Upper lobe of left lung (tissue), 6 donors: ENCODE data around the gene ANKMY1. TPM values are rescaled to one million over a fixed set of nuclear protein-coding genes. Genes with fewer than 3 reads are reported as not detected.
A peak's percentile ranks its signal among the peaks of the same experiment; 100 is the strongest.

Experiments
- ATAC-seq, 2 donors: fragments of 200-7000 bp; cut with Tn5 transposase; one replicate each; pipeline ENCODE4 v1.9.1; 2022; ENCODE audit warnings: mild to moderate bottlenecking in 2 of 2, moderate library complexity in 2 of 2; ENCODE audit not compliant: low FRiP score in 2 of 2
- DNase-seq, 2 donors: peaks; one replicate each; pipeline ENCODE4 v3.0.0-alpha.2; 2019 to 2020
- H3K27ac ChIP-seq, 4 donors: fragments of 200-600 bp; sonication (generic); one replicate each; pipeline ENCODE4 v1.5.1; 2016 to 2019
- H3K27me3 ChIP-seq, 4 donors: fragments of 200-600 bp; sonication (generic); one replicate each; pipeline ENCODE4 v1.5.1; 2017 to 2019
- H3K36me3 ChIP-seq, 4 donors: fragments of 200-600 bp; sonication (generic); one replicate each; pipeline ENCODE4 v1.5.1; 2016 to 2019
- H3K4me1 ChIP-seq, 4 donors: fragments of 200-600 bp; sonication (generic); one replicate each; pipeline ENCODE4 v1.5.1; 2018 to 2019
- H3K4me3 ChIP-seq, 4 donors: fragments of 200-600 bp; sonication (generic); one replicate each; pipeline ENCODE4 v1.5.1; 2017 to 2019; ENCODE audit warnings: mild to moderate bottlenecking in 2 of 4, moderate library complexity in 1 of 4
- H3K9me3 ChIP-seq, 4 donors: fragments of 200-600 bp; sonication (generic); one replicate each; pipeline ENCODE4 v1.5.1; 2018 to 2019
- CTCF ChIP-seq, 6 experiments: fragments of 450-650 bp in 4 of 6; fragments of 200-600 bp in 2 of 6; sonication (generic) in 2 of 6; IDR thresholded peaks; one replicate each; pipeline ENCODE4 v1.5.1; 2016 to 2019; ENCODE audit warnings: antibody characterized with exemption in 6 of 6
- EP300 ChIP-seq, 4 donors: sonication (generic); formaldehyde crosslinking; IDR thresholded peaks; one replicate each; pipeline ENCODE4 v1.5.1; 2017; ENCODE audit warnings: antibody characterized with exemption in 4 of 4, control low read depth in 2 of 4
- POLR2A ChIP-seq, 4 donors: fragments of 450-650 bp; IDR thresholded peaks; one replicate each; pipeline ENCODE4 v1.5.1; 2016 to 2017; ENCODE audit warnings: antibody characterized with exemption in 4 of 4, mild to moderate bottlenecking in 2 of 4
- POLR2AphosphoS5 ChIP-seq, 2 donors: sonication (generic); formaldehyde crosslinking; IDR thresholded peaks; one replicate each; pipeline ENCODE4 v1.5.1; 2017; ENCODE audit warnings: antibody characterized with exemption in 2 of 2
- WGBS, 2 donors: methylation state at CpG; one replicate each; pipeline ENCODE4 v1.1.5; 2017 to 2018; 5-methylcytosine and 5-hydroxymethylcytosine counted together
- total RNA-seq, 6 donors: library from RNA; depleted of rRNA in 4 of 6; stranded (reverse); fragments of >200 nt in 4 of 6; gene quantifications; one replicate each; pipeline versions ENCODE4 v1.1.0 to v1.2.1, GENCODE V29; 2016 to 2021
- donor health status: DM: no; HTN: no; CAD: no; lungs with moderate emphysema.
- donor health status: DM: no; HTN: yes; CAD: no; lungs with severe emphysema.

Gene ANKMY1
- total RNA-seq, 6 donors from 2014 or later = 23.7 to 97.4 (median 26.9) TPM

DNA sequence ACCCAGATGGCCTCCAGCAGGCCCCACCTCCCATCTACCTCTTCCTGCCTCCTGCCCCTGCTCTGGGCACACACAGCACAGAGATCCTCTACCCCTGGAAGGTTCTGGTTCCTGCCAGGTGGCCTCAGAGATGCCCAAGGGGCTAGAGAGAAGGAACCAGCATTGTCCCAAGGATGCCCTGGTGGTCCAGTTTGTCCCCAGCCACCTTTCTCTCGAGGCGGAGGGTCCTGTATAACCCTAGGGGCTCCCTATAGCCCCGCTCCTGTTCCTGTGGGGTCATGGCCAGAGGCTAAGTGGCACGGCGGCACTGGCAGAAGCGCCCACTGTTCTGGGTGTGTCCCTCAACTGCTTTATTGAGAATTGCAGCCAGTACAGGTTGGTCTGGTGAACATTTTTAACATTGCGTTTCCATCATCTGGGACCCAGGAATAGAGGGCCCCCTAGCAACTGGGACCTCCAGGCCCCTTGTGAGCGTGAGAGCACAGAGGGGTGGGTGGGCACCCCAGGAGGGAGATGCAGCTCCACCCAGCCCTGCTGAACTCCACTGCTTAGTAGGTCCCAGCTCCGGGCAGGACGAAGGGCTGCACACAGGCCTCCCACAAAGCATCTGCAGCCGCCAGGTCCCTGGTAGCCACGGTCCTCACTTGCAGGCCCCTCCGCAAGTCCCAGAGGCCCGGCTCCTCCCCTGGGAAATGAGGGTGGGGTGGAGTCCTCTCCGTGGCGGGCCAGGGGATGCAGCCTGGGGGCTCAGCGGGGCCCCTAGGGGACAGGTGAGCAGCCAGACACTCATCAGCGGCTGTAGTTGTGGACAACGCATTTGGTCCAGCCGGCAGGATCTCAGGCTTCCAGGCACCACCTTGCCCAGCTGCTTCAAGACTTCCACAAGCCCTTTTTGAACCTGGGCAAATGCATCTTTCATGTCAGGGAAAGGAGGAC lies 89.2 kb downstream of the ANKMY1 start:
- ATAC-seq = no peak
- peaks cover 0 to 4% (median 2%) of the 10 kb centered on the region in 4 donors for H3K9me3 ChIP-seq
- no peaks in the 10 kb centered on the region for H3K27me3 ChIP-seq

DNA sequence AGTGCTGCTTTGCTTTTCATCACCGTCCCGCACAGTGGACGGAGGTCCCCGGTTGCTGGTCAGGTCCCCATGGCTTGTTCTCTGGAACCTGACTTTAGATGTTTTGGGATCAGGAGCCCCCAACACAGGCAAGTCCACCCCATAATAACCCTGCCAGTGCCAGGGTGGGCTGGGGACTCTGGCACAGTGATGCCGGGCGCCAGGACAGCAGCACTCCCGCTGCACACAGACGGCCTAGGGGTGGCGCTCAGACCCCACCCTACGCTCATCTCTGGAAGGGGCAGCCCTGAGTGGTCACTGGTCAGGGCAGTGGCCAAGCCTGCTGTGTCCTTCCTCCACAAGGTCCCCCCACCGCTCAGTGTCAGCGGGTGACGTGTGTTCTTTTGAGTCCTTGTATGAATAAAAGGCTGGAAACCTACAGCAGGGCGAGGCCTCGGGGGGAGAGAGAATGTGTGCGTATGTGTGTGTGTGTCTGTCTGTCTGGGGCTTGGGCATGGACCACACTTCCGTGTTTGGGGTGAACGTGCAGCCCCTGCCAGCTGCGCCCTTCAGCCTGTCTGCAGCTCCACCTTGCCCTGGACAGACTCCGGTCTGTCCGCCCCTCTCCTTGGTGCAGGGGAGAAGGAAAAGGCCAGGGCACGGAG lies 90.0 kb downstream of the ANKMY1 start:
- Histone ChIP-seq H3K4me1 (no peaks in the 10 kb centered on the region), H3K9me3 (no peaks in the 10 kb centered on the region), H3K27ac (no peak overlapping the region), H3K36me3 (peaks cover 0 to 18% (median 6%) of the 10 kb centered on the region in 4 donors), H3K4me3 (no peak overlapping the region), H3K27me3 (no peaks in the 10 kb centered on the region)
- TF ChIP-seq POLR2AphosphoS5 (IDR thresholded peaks at IDR 0.05) (no peak), POLR2A (IDR thresholded peaks at IDR 0.05) (no peak), CTCF (IDR thresholded peaks at IDR 0.05) (no peak), EP300 (IDR thresholded peaks at IDR 0.05) (no peak)
- no peak for ATAC-seq
- 85 to 93% methylated on average over 19 to 21 of the region's 22 CpGs for WGBS, 2 donors
- DNase-seq = no peak

More for the DNA sequence above, 89.2 kb downstream of the ANKMY1 start:
- TF ChIP-seq CTCF (IDR thresholded peaks at IDR 0.05) (no peak), POLR2AphosphoS5 (IDR thresholded peaks at IDR 0.05) (no peak)
- H3K36me3 ChIP-seq = peaks cover 0 to 18% (median 5%) of the 10 kb centered on the region in 4 donors
- DNase-seq = no peak
- no peak overlapping the region for H3K4me3 ChIP-seq
- no peaks in the 10 kb centered on the region for H3K4me1 ChIP-seq
- H3K27ac ChIP-seq = no peak overlapping the region
- WGBS, 2 donors = 80 to 83% methylated on average over 7 to 19 of the region's 20 CpGs

DNA sequence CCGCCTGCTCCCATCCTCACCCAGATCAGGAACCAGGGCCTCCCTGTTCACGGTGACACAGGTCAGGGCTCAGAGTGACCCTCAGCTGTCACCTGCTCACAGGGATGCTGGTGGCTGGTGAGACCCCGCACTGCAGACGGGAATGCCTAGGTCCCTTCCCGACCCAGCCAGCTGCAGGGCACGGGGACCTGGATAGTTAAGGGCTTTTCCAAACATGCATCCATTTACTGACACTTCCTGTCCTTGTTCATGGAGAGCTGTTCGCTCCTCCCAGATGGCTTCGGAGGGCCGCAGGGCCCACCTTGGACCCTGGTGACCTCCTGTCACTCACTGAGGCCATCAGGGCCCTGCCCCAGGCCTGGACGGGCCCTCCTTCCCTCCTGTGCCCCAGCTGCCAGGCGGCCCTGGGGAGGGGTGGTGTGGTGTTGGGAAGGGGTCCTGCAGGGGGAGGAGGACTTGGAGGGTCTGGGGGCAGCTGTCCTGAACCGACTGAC lies 90.6 kb downstream of the ANKMY1 start:
- ATAC-seq (no peak), DNase-seq (peak in 1 of 2 donors; percentile 59)
- Histone ChIP-seq H3K4me1 (no peaks in the 10 kb centered on the region), H3K4me3 (no peak overlapping the region), H3K9me3 (no peaks in the 10 kb centered on the region), H3K27me3 (no peaks in the 10 kb centered on the region), H3K27ac (no peak overlapping the region), H3K36me3 (peaks cover 0 to 24% (median 8%) of the 10 kb centered on the region in 4 donors)
- TF ChIP-seq CTCF (IDR thresholded peaks at IDR 0.05) (no peak), POLR2AphosphoS5 (IDR thresholded peaks at IDR 0.05) (no peak), EP300 (IDR thresholded peaks at IDR 0.05) (no peak), POLR2A (IDR thresholded peaks at IDR 0.05) (no peak)
- WGBS, 2 donors = 80 to 86% methylated on average over 6 to 11 of the region's 12 CpGs

DNA sequence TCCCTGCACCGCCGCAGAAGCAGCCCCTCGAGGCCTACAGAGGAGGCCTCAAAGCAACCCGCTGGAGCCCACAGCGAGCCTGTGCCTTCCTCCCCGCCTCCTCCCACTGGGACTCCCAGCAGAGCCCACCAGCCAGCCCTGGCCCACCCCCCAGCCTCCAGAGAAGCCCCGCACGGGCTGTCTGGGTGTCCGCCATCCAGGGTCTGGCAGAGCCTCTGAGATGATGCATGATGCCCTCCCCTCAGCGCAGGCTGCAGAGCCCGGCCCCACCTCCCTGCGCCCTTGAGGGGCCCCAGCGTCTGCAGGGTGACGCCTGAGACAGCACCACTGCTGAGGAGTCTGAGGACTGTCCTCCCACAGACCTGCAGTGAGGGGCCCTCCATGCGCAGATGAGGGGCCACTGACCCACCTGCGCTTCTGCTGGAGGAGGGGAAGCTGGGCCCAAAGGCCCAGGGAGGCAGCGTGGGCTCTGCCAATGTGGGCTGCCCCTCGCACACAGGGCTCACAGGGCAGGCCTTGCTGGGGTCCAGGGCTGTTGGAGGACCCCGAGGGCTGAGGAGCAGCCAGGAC lies 91.1 kb downstream of the ANKMY1 start:
- H3K27me3 ChIP-seq = no peaks in the 10 kb centered on the region
- no peak overlapping the region for H3K4me3 ChIP-seq
- ATAC-seq = no peak
- no peaks in the 10 kb centered on the region for H3K4me1 ChIP-seq
- TF ChIP-seq CTCF (IDR thresholded peaks at IDR 0.05) (no peak), POLR2AphosphoS5 (IDR thresholded peaks at IDR 0.05) (no peak), EP300 (IDR thresholded peaks at IDR 0.05) (no peak), POLR2A (IDR thresholded peaks at IDR 0.05) (no peak)
- DNase-seq = peak in 1 of 2 donors; percentile 78
- WGBS, 2 donors = 82 to 92% methylated on average over 5 to 17 of the region's 19 CpGs
- H3K36me3 ChIP-seq = peaks cover 0 to 25% (median 10%) of the 10 kb centered on the region in 4 donors
- H3K9me3 ChIP-seq = no peaks in the 10 kb centered on the region
- H3K27ac ChIP-seq = no peak overlapping the region
